NCI-H2107 treated with DMSO at 0.1 percent for 48 hours (cell line): ENCODE measurements around the gene ULK4.

ENCODE experiments used
- DNase-seq: peaks from one replicate; lab custom pipeline; 2025; ENCODE audit not compliant: unreplicated experiment; lab: John Stamatoyannopoulos, UW

The ULK4 gene

GRCh38 chr3:41370307-41370706, 591.6 kb downstream of the ULK4 start:
- no peak for DNase-seq

- peak; percentile 8 for DNase-seq
Measured at GRCh38 chr3:41369838-41370237, 592.1 kb downstream of the ULK4 start.

GRCh38 chr3:41365973-41366372, 595.9 kb downstream of the ULK4 start:
- DNase-seq, result no peak

GRCh38 chr3:41364736-41365135, 597.2 kb downstream of the ULK4 start:
- DNase-seq, result no peak

- DNase-seq, result no peak
Measured at GRCh38 chr3:41363830-41364523, 597.9 kb downstream of the ULK4 start.

GRCh38 chr3:41362638-41363559, 599.0 kb downstream of the ULK4 start:
- DNase-seq, result no peak

- no peak for DNase-seq
Measured at GRCh38 chr3:41357271-41357670, 604.6 kb downstream of the ULK4 start.

GRCh38 chr3:41356775-41357174, 605.1 kb downstream of the ULK4 start:
- no peak for DNase-seq

GRCh38 chr3:41352510-41352909, 609.4 kb downstream of the ULK4 start:
- DNase-seq, result no peak

GRCh38 chr3:41350441-41350840, 611.5 kb downstream of the ULK4 start:
- DNase-seq, result no peak

GRCh38 chr3:41348401-41348800, 613.5 kb downstream of the ULK4 start:
- DNase-seq, result no peak

- DNase-seq, result no peak
Measured at GRCh38 chr3:41346698-41347270, 615.1 kb downstream of the ULK4 start.

- no peak for DNase-seq
Measured at GRCh38 chr3:41345788-41346187, 616.1 kb downstream of the ULK4 start.

GRCh38 chr3:41339758-41340157, 622.1 kb downstream of the ULK4 start:
- no peak for DNase-seq

GRCh38 chr3:41338276-41338675, 623.6 kb downstream of the ULK4 start:
- no peak for DNase-seq

GRCh38 chr3:41334426-41334825, 627.5 kb downstream of the ULK4 start:
- DNase-seq, result no peak

GRCh38 chr3:41331041-41331440, 630.9 kb downstream of the ULK4 start:
- no peak for DNase-seq

GRCh38 chr3:41330465-41330864, 631.4 kb downstream of the ULK4 start:
- DNase-seq, result no peak

- no peak for DNase-seq
Measured at GRCh38 chr3:41329881-41330280, 632.0 kb downstream of the ULK4 start.

- no peak for DNase-seq
Measured at GRCh38 chr3:41328926-41329325, 633.0 kb downstream of the ULK4 start.

GRCh38 chr3:41327718-41328117, 634.2 kb downstream of the ULK4 start:
- no peak for DNase-seq

- no peak for DNase-seq
Measured at GRCh38 chr3:41324156-41324475, 637.8 kb downstream of the ULK4 start.
